ENCODE data around the gene KRT75.

GRCh38 chr12:52381206-52381605 is 53.0 kb downstream of the KRT75 start:
- no peak for TF ChIP-seq POLR2A (IDR thresholded peaks at IDR 0.05)
- no peak for TF ChIP-seq CTCF (IDR thresholded peaks at IDR 0.05 in 8 of 11, conservative IDR thresholded peaks at IDR 0.05 in 3 of 11)
- no peak for TF ChIP-seq POLR2AphosphoS5 (IDR thresholded peaks at IDR 0.05)
